ENCODE measurements around the gene ING4. TPM values are rescaled to one million over a fixed set of nuclear protein-coding genes. Genes with fewer than 3 reads are reported as not detected.

Gene ING4
- polyA plus RNA-seq, 2 of the 4 experiments (the other 2 are of a cell fraction), result 19.5 to 36.5 TPM

DNA sequence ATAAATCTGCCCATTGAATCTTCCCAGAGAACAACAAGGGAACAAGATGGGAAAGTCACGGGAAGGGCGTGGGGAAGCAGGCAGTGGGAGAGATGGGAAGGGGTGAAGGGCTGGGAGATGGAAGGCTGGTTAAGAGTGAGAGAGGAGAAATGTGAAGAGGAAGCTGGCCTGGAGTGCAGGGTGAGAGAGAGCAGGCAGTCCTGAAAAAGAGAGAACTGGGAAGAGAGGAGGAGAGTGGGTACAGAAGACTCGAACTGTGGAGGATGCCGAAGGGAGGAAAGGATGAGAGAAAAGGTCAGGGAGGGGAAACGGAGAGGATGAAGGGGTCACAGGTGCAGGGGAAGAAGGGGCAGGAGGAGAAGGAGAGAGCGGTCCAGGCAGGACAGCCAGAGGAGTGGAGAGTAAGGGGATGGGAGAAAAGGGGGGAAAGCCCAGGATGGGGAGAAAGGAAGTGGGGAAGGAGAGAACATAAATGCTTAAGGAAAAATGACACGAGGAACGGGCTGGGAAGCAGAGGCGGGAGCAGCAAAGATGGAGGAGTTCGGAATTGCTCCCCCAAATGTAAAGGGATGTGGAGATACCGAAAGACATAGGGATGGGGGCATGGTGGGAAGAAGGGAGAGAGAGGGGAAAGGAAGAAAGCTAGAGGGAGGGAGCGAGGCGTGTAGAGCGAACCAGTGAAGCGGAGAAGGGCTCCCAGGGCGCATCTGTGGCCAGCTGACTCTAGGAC, 36.5 kb upstream of the ING4 start (continued):
- TF ChIP-seq, protein P1, sequence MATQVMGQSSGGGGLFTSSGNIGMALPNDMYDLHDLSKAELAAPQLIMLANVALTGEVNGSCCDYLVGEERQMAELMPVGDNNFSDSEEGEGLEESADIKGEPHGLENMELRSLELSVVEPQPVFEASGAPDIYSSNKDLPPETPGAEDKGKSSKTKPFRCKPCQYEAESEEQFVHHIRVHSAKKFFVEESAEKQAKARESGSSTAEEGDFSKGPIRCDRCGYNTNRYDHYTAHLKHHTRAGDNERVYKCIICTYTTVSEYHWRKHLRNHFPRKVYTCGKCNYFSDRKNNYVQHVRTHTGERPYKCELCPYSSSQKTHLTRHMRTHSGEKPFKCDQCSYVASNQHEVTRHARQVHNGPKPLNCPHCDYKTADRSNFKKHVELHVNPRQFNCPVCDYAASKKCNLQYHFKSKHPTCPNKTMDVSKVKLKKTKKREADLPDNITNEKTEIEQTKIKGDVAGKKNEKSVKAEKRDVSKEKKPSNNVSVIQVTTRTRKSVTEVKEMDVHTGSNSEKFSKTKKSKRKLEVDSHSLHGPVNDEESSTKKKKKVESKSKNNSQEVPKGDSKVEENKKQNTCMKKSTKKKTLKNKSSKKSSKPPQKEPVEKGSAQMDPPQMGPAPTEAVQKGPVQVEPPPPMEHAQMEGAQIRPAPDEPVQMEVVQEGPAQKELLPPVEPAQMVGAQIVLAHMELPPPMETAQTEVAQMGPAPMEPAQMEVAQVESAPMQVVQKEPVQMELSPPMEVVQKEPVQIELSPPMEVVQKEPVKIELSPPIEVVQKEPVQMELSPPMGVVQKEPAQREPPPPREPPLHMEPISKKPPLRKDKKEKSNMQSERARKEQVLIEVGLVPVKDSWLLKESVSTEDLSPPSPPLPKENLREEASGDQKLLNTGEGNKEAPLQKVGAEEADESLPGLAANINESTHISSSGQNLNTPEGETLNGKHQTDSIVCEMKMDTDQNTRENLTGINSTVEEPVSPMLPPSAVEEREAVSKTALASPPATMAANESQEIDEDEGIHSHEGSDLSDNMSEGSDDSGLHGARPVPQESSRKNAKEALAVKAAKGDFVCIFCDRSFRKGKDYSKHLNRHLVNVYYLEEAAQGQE (IDR thresholded peaks at IDR 0.05), result no peak
- TF ChIP-seq, protein P2, sequence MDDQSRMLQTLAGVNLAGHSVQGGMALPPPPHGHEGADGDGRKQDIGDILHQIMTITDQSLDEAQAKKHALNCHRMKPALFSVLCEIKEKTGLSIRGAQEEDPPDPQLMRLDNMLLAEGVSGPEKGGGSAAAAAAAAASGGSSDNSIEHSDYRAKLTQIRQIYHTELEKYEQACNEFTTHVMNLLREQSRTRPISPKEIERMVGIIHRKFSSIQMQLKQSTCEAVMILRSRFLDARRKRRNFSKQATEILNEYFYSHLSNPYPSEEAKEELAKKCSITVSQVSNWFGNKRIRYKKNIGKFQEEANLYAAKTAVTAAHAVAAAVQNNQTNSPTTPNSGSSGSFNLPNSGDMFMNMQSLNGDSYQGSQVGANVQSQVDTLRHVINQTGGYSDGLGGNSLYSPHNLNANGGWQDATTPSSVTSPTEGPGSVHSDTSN (IDR thresholded peaks at IDR 0.05), result no peak
- TF ChIP-seq RCOR1 (IDR thresholded peaks at IDR 0.05; ENCODE audit: low read depth, low read length), result no peak
- no peak for TF ChIP-seq GATA3 (IDR thresholded peaks at IDR 0.05; ENCODE audit: borderline replicate concordance)
- TF ChIP-seq FOSB (CRISPR knock-in tag; IDR thresholded peaks at IDR 0.05), result no peak
- TF ChIP-seq CHD4 (IDR thresholded peaks at IDR 0.05; ENCODE audit: borderline replicate concordance), result no peak

DNA sequence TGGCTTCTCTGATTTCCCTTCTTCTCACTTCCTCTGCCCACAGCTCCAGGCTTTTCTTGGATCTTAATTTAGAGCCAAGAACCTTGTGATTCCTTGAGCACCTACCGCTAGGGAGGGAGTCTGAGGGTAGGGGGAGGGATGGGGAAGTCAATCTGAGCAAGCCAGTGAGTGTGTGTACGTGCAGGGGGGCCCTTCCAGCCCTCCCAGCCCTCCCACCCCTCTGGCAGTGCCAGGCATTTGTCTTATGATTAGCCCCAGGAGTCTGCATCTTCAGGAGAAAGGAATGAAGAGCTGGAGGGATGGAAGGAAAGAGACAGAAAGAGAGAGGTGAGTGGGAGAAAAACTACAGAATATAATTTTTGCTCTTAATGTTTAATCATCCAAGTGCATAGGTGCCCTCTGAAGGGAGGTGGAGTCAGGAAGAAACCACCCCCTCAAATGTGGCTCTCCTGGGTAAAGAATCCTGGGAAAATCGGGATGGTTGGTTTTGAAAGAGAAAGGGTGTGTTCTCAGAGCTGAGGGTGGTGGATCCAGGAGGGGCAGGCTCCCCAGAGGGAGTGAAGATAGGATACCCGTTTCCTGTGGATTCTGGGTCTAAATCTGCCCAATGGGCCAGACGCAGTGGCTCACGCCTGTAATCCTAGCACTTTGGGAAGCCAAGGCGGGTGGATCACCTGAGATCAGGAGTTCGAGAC, 35.6 kb upstream of the ING4 start:
- H3K4me3 ChIP-seq, result no peak overlapping the region
- no peak for FAIRE-seq
- H3K4me1 ChIP-seq, result peaks cover 10% of the 10 kb centered on the region; the same call in 1 of the 3 replicates
- no peak for DNase-seq (ENCODE audit: low read depth in 1 of 2, low spot score in 1 of 2)
- no peak overlapping the region for H3K4me2 ChIP-seq
- TF ChIP-seq NFE2L2 (conservative IDR thresholded peaks at IDR 0.05; ENCODE audit: low read length), result no peak
- TF ChIP-seq ZSCAN20 (CRISPR knock-in tag; IDR thresholded peaks at IDR 0.05), result no peak
- no peak for TF ChIP-seq RCOR1 (IDR thresholded peaks at IDR 0.05; ENCODE audit: low read depth, low read length)
- TF ChIP-seq, protein P3, sequence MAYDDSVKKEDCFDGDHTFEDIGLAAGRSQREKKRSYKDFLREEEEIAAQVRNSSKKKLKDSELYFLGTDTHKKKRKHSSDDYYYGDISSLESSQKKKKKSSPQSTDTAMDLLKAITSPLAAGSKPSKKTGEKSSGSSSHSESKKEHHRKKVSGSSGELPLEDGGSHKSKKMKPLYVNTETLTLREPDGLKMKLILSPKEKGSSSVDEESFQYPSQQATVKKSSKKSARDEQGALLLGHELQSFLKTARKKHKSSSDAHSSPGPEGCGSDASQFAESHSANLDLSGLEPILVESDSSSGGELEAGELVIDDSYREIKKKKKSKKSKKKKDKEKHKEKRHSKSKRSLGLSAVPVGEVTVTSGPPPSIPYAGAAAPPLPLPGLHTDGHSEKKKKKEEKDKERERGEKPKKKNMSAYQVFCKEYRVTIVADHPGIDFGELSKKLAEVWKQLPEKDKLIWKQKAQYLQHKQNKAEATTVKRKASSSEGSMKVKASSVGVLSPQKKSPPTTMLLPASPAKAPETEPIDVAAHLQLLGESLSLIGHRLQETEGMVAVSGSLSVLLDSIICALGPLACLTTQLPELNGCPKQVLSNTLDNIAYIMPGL (CRISPR knock-in tag; IDR thresholded peaks at IDR 0.05; ENCODE audit: borderline replicate concordance), result no peak
- TF ChIP-seq KDM5A (IDR thresholded peaks at IDR 0.05), result no peak
- TF ChIP-seq ESRRA (IDR thresholded peaks at IDR 0.05; ENCODE audit: borderline replicate concordance, low read length), result no peak
- TF ChIP-seq HDAC2 (IDR thresholded peaks at IDR 0.05), result no peak
- no peak for TF ChIP-seq MYC (IDR thresholded peaks at IDR 0.05; ENCODE audit: borderline replicate concordance, low read length)
- no peak for TF ChIP-seq SMC3 (IDR thresholded peaks at IDR 0.05)
- TF ChIP-seq, protein P4, sequence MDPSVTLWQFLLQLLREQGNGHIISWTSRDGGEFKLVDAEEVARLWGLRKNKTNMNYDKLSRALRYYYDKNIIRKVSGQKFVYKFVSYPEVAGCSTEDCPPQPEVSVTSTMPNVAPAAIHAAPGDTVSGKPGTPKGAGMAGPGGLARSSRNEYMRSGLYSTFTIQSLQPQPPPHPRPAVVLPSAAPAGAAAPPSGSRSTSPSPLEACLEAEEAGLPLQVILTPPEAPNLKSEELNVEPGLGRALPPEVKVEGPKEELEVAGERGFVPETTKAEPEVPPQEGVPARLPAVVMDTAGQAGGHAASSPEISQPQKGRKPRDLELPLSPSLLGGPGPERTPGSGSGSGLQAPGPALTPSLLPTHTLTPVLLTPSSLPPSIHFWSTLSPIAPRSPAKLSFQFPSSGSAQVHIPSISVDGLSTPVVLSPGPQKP (IDR thresholded peaks at IDR 0.05; ENCODE audit: low read depth, low read length), result no peak
- TF ChIP-seq, protein P5, sequence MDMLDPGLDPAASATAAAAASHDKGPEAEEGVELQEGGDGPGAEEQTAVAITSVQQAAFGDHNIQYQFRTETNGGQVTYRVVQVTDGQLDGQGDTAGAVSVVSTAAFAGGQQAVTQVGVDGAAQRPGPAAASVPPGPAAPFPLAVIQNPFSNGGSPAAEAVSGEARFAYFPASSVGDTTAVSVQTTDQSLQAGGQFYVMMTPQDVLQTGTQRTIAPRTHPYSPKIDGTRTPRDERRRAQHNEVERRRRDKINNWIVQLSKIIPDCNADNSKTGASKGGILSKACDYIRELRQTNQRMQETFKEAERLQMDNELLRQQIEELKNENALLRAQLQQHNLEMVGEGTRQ (IDR thresholded peaks at IDR 0.05), result no peak
- TF ChIP-seq ZNF302 (CRISPR knock-in tag; IDR thresholded peaks at IDR 0.05), result no peak
- TF ChIP-seq NR3C1 (IDR thresholded peaks at IDR 0.05), result no peak
- TF ChIP-seq, protein P6, sequence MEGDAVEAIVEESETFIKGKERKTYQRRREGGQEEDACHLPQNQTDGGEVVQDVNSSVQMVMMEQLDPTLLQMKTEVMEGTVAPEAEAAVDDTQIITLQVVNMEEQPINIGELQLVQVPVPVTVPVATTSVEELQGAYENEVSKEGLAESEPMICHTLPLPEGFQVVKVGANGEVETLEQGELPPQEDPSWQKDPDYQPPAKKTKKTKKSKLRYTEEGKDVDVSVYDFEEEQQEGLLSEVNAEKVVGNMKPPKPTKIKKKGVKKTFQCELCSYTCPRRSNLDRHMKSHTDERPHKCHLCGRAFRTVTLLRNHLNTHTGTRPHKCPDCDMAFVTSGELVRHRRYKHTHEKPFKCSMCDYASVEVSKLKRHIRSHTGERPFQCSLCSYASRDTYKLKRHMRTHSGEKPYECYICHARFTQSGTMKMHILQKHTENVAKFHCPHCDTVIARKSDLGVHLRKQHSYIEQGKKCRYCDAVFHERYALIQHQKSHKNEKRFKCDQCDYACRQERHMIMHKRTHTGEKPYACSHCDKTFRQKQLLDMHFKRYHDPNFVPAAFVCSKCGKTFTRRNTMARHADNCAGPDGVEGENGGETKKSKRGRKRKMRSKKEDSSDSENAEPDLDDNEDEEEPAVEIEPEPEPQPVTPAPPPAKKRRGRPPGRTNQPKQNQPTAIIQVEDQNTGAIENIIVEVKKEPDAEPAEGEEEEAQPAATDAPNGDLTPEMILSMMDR (IDR thresholded peaks at IDR 0.05), result no peak
- no peak for TF ChIP-seq RFX5 (IDR thresholded peaks at IDR 0.05)
- TF ChIP-seq EP300 (IDR thresholded peaks at IDR 0.05), result no peak
- TF ChIP-seq, protein P2 (IDR thresholded peaks at IDR 0.05), result no peak
- H3K27ac ChIP-seq, result no peak overlapping the region
- 63% methylated on average over 8 of the region's 8 CpGs for WGBS (ENCODE audit: missing lambda C conversion rate)
- ChIA-PET POLR2A (interaction anchor here (1.0 to 1.7 kb wide), 2 partner anchors 9 to 25 kb away, joined by 7 to 8 read pairs; partner anchors contain the start of genes COPS7A and ZNF384), CTCF (interaction anchor here (0.6 to 2.7 kb wide), 26 partner anchors 8 to 207 kb away, joined by 3 to 14 read pairs (median 4); partner anchors contain the start of genes MLF2 and ZNF384)
- no peaks in the 10 kb centered on the region for H3K9me3 ChIP-seq
- no peak for ATAC-seq

Data from A549 (cell line).